ENCODE data around the gene RHOH. TPM values are rescaled to one million over a fixed set of nuclear protein-coding genes. Genes with fewer than 3 reads are reported as not detected.
A peak's percentile ranks its signal among the peaks of the same experiment; 100 is the strongest.

The RHOH gene
- total RNA-seq, 2 experiments from 2014 or later: 74.7 to 83.6 TPM

DNA sequence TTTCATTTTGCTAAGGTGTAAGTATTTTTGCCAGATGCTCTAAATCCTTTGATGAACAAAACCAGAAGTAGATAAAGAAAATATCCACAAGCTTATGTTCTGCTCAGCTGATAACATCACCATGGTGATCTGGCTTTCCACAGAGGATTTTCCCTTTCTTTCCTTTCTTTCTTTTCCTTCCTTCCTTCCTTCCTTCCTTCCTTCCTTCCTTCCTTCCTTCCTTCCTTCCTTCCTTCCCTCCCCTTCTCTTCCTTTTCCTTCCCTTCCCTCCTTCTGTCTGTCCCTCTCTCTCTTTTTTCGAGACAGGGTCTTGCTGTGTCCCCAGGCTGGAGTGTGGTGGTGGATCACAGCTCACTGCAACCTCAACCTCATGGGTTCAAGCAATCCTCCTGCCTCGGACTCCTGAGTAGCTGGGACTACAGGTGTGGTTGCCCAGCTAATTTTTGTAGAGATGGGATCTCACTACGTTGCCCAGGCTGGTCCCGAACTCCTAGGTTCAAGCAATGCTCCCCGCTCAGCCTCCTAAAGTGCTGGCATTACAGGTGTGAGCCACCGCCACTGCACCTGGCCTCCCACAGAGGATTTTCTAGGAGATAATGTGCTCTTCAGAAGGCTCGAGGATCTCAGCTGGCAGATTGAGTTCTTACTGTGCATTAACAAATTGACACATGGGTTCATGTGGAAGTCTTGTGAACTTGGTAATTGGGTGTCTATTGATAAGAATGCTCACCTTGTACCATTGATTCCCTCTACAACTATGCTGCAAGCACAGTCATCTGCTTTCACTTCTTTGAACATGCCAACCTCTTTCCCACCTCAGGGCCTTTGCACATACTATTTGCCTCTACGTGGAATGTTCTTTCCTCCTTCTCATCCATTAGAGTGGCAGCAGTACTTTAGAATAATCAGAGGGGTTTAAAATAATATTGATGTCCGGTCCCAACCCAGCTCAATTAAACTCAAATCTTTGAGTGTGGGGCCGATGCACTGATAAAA lies 1.4 kb upstream of the RHOH start:
- Mint-ChIP-seq H3K27me3 (no peaks in the 10 kb centered on the region), H3K9me3 (ENCODE audit: low read depth) (no peaks in the 10 kb centered on the region), H3K27ac (peak overlapping the region; percentile 100), H3K4me1 (peaks cover 58% of the 10 kb centered on the region), H3K36me3 (ENCODE audit: low read depth) (peaks cover 36% of the 10 kb centered on the region), H3K4me3 (peak overlapping the region; percentile 98)
- POLR2A ChIA-PET: interaction anchor here (0.6 to 1.7 kb wide), 9 partner anchors 10 to 121 kb away, joined by 3 to 32 read pairs (median 4); no protein-coding TSS in a partner anchor
- CTCF ChIA-PET: interaction anchor here (0.7 to 7.4 kb wide), 12 partner anchors 8 to 230 kb away, joined by 3 to 68 read pairs (median 4); no protein-coding TSS in a partner anchor
- DNase-seq: peak; percentile 29
- intact Hi-C loops (cut with DNase I, micrococcal nuclease): loop anchor here (2.0 to 5.0 kb wide), 3 partner anchors 45 to 712 kb away; partner anchors contain the start of gene UBE2K (in 1 of the 2)
- ATAC-seq: no peak

GRCh38 chr4:40196272-40196671 lies 559 bp upstream of the RHOH start:
- ATAC-seq (no peak), DNase-seq (no peak)
- POLR2A ChIA-PET: no interaction called here
- H3K4me3 Mint-ChIP-seq: peak overlapping the region; percentile 98
- no peaks in the 10 kb centered on the region for H3K9me3 Mint-ChIP-seq (ENCODE audit: low read depth)
- intact Hi-C loops (cut with DNase I, micrococcal nuclease): loop anchor here (2.0 to 5.0 kb wide), 3 partner anchors 45 to 711 kb away; partner anchors contain the start of gene UBE2K (in 1 of the 2)
- peaks cover 44% of the 10 kb centered on the region for H3K36me3 Mint-ChIP-seq (ENCODE audit: low read depth)
- no peaks in the 10 kb centered on the region for H3K27me3 Mint-ChIP-seq
- peaks cover 50% of the 10 kb centered on the region for H3K4me1 Mint-ChIP-seq
- peak overlapping the region; percentile 100 for H3K27ac Mint-ChIP-seq
- CTCF ChIA-PET: interaction anchor here (0.7 to 7.4 kb wide), 6 partner anchors 9 to 129 kb away, joined by 3 to 68 read pairs (median 4); no protein-coding TSS in a partner anchor

GRCh38 chr4:40197879-40198689 lies 1.3 kb downstream of the RHOH start:
- ChIA-PET POLR2A (interaction anchor here (0.7 to 3.4 kb wide), 5 partner anchors 11 to 124 kb away, joined by 3 to 18 read pairs (median 8); no protein-coding TSS in a partner anchor), CTCF (interaction anchor here (0.6 to 7.4 kb wide), 7 partner anchors 9 to 127 kb away, joined by 3 to 68 read pairs (median 4); no protein-coding TSS in a partner anchor)
- peak; percentile 10 for ATAC-seq
- H3K4me1 Mint-ChIP-seq: peaks cover 41% of the 10 kb centered on the region
- H3K36me3 Mint-ChIP-seq (ENCODE audit: low read depth): peaks cover 60% of the 10 kb centered on the region
- peak; percentile 41 for DNase-seq
- no peaks in the 10 kb centered on the region for H3K27me3 Mint-ChIP-seq
- no peaks in the 10 kb centered on the region for H3K9me3 Mint-ChIP-seq (ENCODE audit: low read depth)
- peak overlapping the region; percentile 98 for H3K4me3 Mint-ChIP-seq
- peak overlapping the region; percentile 100 for H3K27ac Mint-ChIP-seq
- intact Hi-C loops (cut with DNase I, micrococcal nuclease): loop anchor here (1.0 to 5.0 kb wide), 4 partner anchors 47 to 709 kb away; partner anchors contain the start of genes PDS5A (in 1 of the 2) and UBE2K (in 1 of the 2)

- H3K36me3 Mint-ChIP-seq (ENCODE audit: low read depth): peaks cover 72% of the 10 kb centered on the region
- no peaks in the 10 kb centered on the region for H3K27me3 Mint-ChIP-seq
- intact Hi-C loops (cut with DNase I, micrococcal nuclease): loop anchor here in 1 of 2 experiments (5.0 kb wide), 2 partner anchors 502 to 708 kb away; partner anchors contain the start of gene UBE2K
- DNase-seq (peak; percentile 56), ATAC-seq (no peak)
- CTCF ChIA-PET: interaction anchor here (1.1 to 7.4 kb wide), 4 partner anchors 29 to 123 kb away, joined by 3 to 68 read pairs (median 12); no protein-coding TSS in a partner anchor
- H3K27ac Mint-ChIP-seq: peak overlapping the region; percentile 100
- no peaks in the 10 kb centered on the region for H3K9me3 Mint-ChIP-seq (ENCODE audit: low read depth)
- peak overlapping the region; percentile 98 for H3K4me3 Mint-ChIP-seq
- POLR2A ChIA-PET: interaction anchor here (0.5 to 3.4 kb wide), 15 partner anchors 12 to 457 kb away, joined by 3 to 29 read pairs (median 8); no protein-coding TSS in a partner anchor
- peaks cover 39% of the 10 kb centered on the region for H3K4me1 Mint-ChIP-seq
These were observed 2.4 kb downstream of the RHOH start for GRCh38 chr4:40199179-40199670.

DNA sequence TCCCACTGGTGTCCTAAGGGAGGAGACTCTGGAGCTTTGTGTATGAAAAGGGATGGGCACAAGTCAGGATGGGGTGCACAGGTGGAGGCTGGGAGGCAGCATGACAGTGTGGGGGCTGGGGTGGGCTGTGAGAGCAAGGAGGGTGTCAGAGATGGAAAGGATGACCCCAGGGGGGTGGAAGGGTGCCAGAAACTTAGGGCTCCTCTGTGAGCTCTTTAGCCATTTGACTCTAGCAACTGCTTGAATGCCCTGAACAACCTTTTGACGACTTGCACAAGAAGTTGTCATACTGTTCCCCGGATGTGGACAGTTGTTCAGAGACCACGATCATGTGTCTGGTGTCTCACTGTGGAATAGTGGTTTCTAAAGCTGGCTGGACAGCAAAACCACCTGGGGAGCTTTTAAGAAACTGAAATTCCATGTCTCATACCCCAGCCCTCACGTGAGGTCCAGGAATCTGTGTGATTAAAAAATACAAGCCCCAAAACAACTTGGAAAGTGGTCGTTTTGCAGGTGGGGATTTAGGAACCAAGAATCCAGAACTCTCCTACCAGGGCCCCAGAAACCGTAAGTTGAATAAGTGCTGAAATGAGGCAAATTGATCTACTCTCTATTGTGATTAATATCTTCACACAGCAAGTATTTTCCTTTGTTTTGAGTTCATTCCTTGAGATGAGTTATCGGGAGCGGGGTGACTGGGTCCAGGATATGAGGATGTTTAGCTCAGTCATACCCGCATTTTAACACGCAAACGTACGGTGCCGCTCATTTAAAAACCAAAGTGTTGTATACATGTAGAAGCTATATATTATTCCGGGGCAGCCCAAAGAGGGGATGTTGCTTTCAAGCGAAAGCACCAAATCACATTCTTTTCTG lies 3.4 kb downstream of the RHOH start:
- POLR2A ChIA-PET: interaction anchor here (0.5 to 3.4 kb wide), 31 partner anchors 8 to 456 kb away, joined by 3 to 29 read pairs (median 5); partner anchors contain the start of gene N4BP2
- H3K36me3 Mint-ChIP-seq (ENCODE audit: low read depth): peaks cover 82% of the 10 kb centered on the region
- H3K27me3 Mint-ChIP-seq: no peaks in the 10 kb centered on the region
- DNase-seq (peak; percentile 90), ATAC-seq (peak; percentile 53)
- H3K4me1 Mint-ChIP-seq: peaks cover 40% of the 10 kb centered on the region
- intact Hi-C loops (cut with DNase I, micrococcal nuclease): loop anchor here (1.0 to 10.0 kb wide), 17 partner anchors 13 to 1015 kb away; partner anchors contain the start of genes N4BP2 (in 1 of the 2), UBE2K (in 1 of the 2) and WDR19 (in 1 of the 2)
- no peaks in the 10 kb centered on the region for H3K9me3 Mint-ChIP-seq (ENCODE audit: low read depth)
- CTCF ChIA-PET: interaction anchor here (0.7 to 7.4 kb wide), 13 partner anchors 12 to 145 kb away, joined by 3 to 68 read pairs (median 7); no protein-coding TSS in a partner anchor
- H3K27ac Mint-ChIP-seq: peak overlapping the region; percentile 100
- peak overlapping the region; percentile 98 for H3K4me3 Mint-ChIP-seq

GRCh38 chr4:40200875-40201801 lies 4.3 kb downstream of the RHOH start:
- ChIA-PET POLR2A (interaction anchor here (0.9 to 3.4 kb wide), 17 partner anchors 9 to 143 kb away, joined by 3 to 29 read pairs (median 8); no protein-coding TSS in a partner anchor), CTCF (interaction anchor here (0.7 to 7.4 kb wide), 9 partner anchors 11 to 116 kb away, joined by 3 to 68 read pairs (median 8); no protein-coding TSS in a partner anchor)
- H3K4me3 Mint-ChIP-seq: peak overlapping the region; percentile 98
- DNase-seq (no peak), ATAC-seq (peak; percentile 24)
- peaks cover 85% of the 10 kb centered on the region for H3K36me3 Mint-ChIP-seq (ENCODE audit: low read depth)
- peak overlapping the region; percentile 100 for H3K27ac Mint-ChIP-seq
- H3K4me1 Mint-ChIP-seq: peaks cover 39% of the 10 kb centered on the region
- H3K27me3 Mint-ChIP-seq: no peaks in the 10 kb centered on the region
- intact Hi-C loops (cut with DNase I, micrococcal nuclease): loop anchor here (1.0 to 10.0 kb wide), 15 partner anchors 14 to 1016 kb away; partner anchors contain the start of genes N4BP2 (in 1 of the 2) and WDR19 (in 1 of the 2)
- H3K9me3 Mint-ChIP-seq (ENCODE audit: low read depth): no peaks in the 10 kb centered on the region

DNA sequence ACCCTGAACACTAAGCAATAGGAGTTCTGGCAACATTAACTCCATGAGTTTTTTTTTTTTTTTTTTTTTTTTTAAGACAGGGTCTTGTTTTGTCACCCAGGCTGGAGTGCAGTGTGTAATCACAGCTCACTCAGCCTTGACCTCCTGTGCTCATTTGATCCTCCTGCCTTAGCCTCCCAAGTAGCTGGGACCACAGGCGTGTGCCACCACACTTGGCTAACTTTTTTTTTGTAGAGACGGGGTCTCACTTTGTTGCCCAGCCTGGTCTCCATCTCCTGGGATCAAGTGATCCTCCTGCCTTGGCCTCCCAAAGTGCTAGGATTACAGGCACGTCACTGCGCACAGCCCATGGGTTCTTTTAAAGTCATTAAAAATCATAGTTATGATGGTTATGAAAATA lies 5.1 kb downstream of the RHOH start:
- H3K27me3 Mint-ChIP-seq: no peaks in the 10 kb centered on the region
- ChIA-PET CTCF (interaction anchor here (1.4 to 1.6 kb wide), 2 partner anchors 108 to 115 kb away, joined by 5 to 6 read pairs; no protein-coding TSS in a partner anchor), POLR2A (interaction anchor here (0.8 to 1.1 kb wide), 3 partner anchors 9 to 36 kb away, joined by 3 to 4 read pairs (median 4); no protein-coding TSS in a partner anchor)
- no peaks in the 10 kb centered on the region for H3K9me3 Mint-ChIP-seq (ENCODE audit: low read depth)
- peaks cover 41% of the 10 kb centered on the region for H3K4me1 Mint-ChIP-seq
- DNase-seq: peak; percentile 33
- peaks cover 87% of the 10 kb centered on the region for H3K36me3 Mint-ChIP-seq (ENCODE audit: low read depth)
- intact Hi-C loops (cut with DNase I, micrococcal nuclease): loop anchor here (2.0 to 10.0 kb wide), 6 partner anchors 49 to 1017 kb away; partner anchors contain the start of genes N4BP2 (in 1 of the 2) and WDR19 (in 1 of the 2)
- peak overlapping the region; percentile 98 for H3K4me3 Mint-ChIP-seq
- ATAC-seq: no peak
- peak overlapping the region; percentile 100 for H3K27ac Mint-ChIP-seq

DNA sequence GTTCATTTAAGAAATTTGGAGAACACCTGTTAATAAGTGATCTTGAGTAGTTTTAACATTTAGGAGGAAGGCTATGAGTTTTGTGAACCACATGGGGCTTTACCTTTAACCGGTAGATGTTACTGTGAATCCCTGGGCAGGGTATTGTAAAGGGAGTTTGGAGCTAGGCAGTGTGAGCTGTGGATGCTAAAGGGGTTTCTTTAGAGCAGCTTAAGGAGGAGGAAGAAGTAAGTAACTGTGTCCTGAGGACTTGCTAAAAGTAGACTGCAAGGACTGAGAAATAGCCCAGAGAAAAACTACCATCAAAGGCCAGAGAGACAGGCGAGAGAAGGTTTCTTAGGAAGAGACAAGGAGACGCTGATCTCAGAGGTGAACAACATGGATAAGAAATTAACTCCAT lies 5.6 kb downstream of the RHOH start:
- POLR2A ChIA-PET: interaction anchor here (0.6 to 1.1 kb wide), 8 partner anchors 10 to 564 kb away, joined by 3 to 9 read pairs (median 4); no protein-coding TSS in a partner anchor

More for the DNA sequence above, 5.6 kb downstream of the RHOH start:
- ATAC-seq (no peak), DNase-seq (peak; percentile 28)
- H3K27ac Mint-ChIP-seq: peak overlapping the region; percentile 100
- H3K9me3 Mint-ChIP-seq (ENCODE audit: low read depth): no peaks in the 10 kb centered on the region
- H3K27me3 Mint-ChIP-seq: no peaks in the 10 kb centered on the region
- intact Hi-C loops (cut with DNase I, micrococcal nuclease): loop anchor here in 1 of 2 experiments (10.0 kb wide), 2 partner anchors 848 to 1018 kb away; partner anchors contain the start of gene WDR19
- CTCF ChIA-PET: interaction anchor here (1.4 to 1.6 kb wide), 2 partner anchors 107 to 114 kb away, joined by 5 to 6 read pairs; no protein-coding TSS in a partner anchor
- H3K4me1 Mint-ChIP-seq: peaks cover 45% of the 10 kb centered on the region
- H3K36me3 Mint-ChIP-seq (ENCODE audit: low read depth): peaks cover 88% of the 10 kb centered on the region
- H3K4me3 Mint-ChIP-seq: peak overlapping the region; percentile 98

Data from activated CD4-positive, alpha-beta T cell treated with anti-CD3 and anti-CD28 coated beads for 36 hours (primary cell).